GM12878 (cell line): Measurements from ENCODE around the gene PGAM2. TPM values are rescaled to one million over a fixed set of nuclear protein-coding genes. Genes with fewer than 3 reads are reported as not detected.
A peak's percentile ranks its signal among the peaks of the same experiment; 100 is the strongest.

Experiments
- ATAC-seq: fragments of 200-7000 bp; cut with Tn5 transposase; 3 replicates; pipeline ENCODE4 v1.9.1; 2020; ENCODE audit warnings: mild to moderate bottlenecking, moderate library complexity
- BruUV-seq: library from RNA; stranded (reverse); fragments of 400-500 nt; replicated peaks from 2 replicates; lab custom pipeline; 2021; lab: Mats Ljungman, UMichigan
- CTCF ChIA-PET: fragments of 300-600 bp; sonication (Branson Sonifier 250); formaldehyde crosslinking; extraction: SDS; loops from one replicate; lab custom pipeline; 2021; ENCODE audit warnings: inconsistent platforms; lab: Yijun Ruan, JAX
- POLR2A ChIA-PET: fragments of 350-600 bp; formaldehyde crosslinking; extraction: SDS; loops from one replicate; lab custom pipeline; 2021; ENCODE audit warnings: inconsistent platforms; lab: Charles Lee
- RAD21 ChIA-PET: fragments of 300-600 bp; sonication (Branson Sonifier 250); formaldehyde crosslinking; loops from one replicate; lab custom pipeline; 2023; ENCODE audit warnings: antibody characterized with exemption; ENCODE audit not compliant: unreplicated experiment; lab: Charles Lee
- SMC1A ChIA-PET: fragments of 300-600 bp; sonication (Branson Sonifier 250); formaldehyde crosslinking; loops from one replicate; lab custom pipeline; 2023; ENCODE audit not compliant: unreplicated experiment, uncharacterized antibody; lab: Charles Lee
- DNase-seq: peaks from one replicate; pipeline ENCODE4 v3.0.0-alpha.2; 2011; ENCODE audit warnings: low read depth, low spot score
- FAIRE-seq: peaks from 3 replicates; lab custom pipeline; 2011; peaks lifted over from hg19 to GRCh38; lab: Jason Lieb, UNC
- H2AFZ ChIP-seq: 2 replicates; pipeline ENCODE4 v1.6.0; 2011; ENCODE audit warnings: low read depth, low read length, control low read depth; ENCODE audit not compliant: control insufficient read depth
- H3K27ac ChIP-seq: 2 replicates; pipeline ENCODE4 v1.5.1; 2011; ENCODE audit warnings: control low read depth; ENCODE audit not compliant: control insufficient read depth, insufficient read depth
- H3K27me3 ChIP-seq, 2 experiments: replicated peaks in 1 of 2; 2 replicates each; pipeline versions ENCODE4 v1.6.0 to v1.6.1; 2011; ENCODE audit warnings: low read length in 1 of 2; ENCODE audit not compliant: control insufficient read depth in 2 of 2, insufficient read depth in 2 of 2
- H3K36me3 ChIP-seq, 2 experiments: 2 replicates each; pipeline ENCODE4 v1.5.1; 2011; ENCODE audit warnings: low read length in 1 of 2; ENCODE audit not compliant: control insufficient read depth in 2 of 2, insufficient read depth in 2 of 2
- H3K4me1 ChIP-seq: 2 replicates; pipeline ENCODE4 v1.6.1; 2011; ENCODE audit warnings: mild to moderate bottlenecking, low read length, moderate library complexity, mixed read lengths; ENCODE audit not compliant: control insufficient read depth, insufficient read depth
- H3K4me2 ChIP-seq: 2 replicates; pipeline ENCODE4 v1.6.0; 2011; ENCODE audit warnings: control low read depth; ENCODE audit not compliant: control insufficient read depth, insufficient read depth
- H3K4me3 ChIP-seq: fragments of 200-600 bp; sonication (generic); 2 replicates; pipeline ENCODE4 v1.5.1; 2016
- H3K79me2 ChIP-seq: 2 replicates; pipeline ENCODE4 v1.6.0; 2011; ENCODE audit warnings: low read length; ENCODE audit not compliant: control insufficient read depth, insufficient read depth
- H3K9ac ChIP-seq: 2 replicates; pipeline ENCODE4 v1.8.0; 2011; ENCODE audit warnings: low read length, control low read depth, mixed read lengths; ENCODE audit not compliant: control insufficient read depth, insufficient read depth
- H3K9me3 ChIP-seq: replicated peaks from 3 replicates; pipeline ENCODE4 v1.5.1; 2011; ENCODE audit warnings: mild to moderate bottlenecking, low read length; ENCODE audit not compliant: control insufficient read depth, insufficient read depth
- H4K20me1 ChIP-seq: 2 replicates; pipeline ENCODE4 v1.6.0; 2011; ENCODE audit not compliant: control insufficient read depth, insufficient read depth
- CREB1 ChIP-seq: IDR thresholded peaks from 2 replicates; pipeline ENCODE4 v1.6.1; 2012; ENCODE audit warnings: low read depth, mild to moderate bottlenecking, inconsistent platforms
- EED ChIP-seq: sonication (generic); IDR thresholded peaks from 2 replicates; pipeline ENCODE4 v1.6.1; 2016; ENCODE audit warnings: antibody characterized with exemption, low read depth
- EGR1 ChIP-seq, 2 experiments: IDR thresholded peaks; 1 replicate in 1 of 2; 2 replicates in 1 of 2; pipeline ENCODE4 v1.6.1; 2011 to 2012; ENCODE audit warnings: low read depth in 2 of 2, low read length in 2 of 2, borderline replicate concordance in 1 of 2, mild to moderate bottlenecking in 1 of 2, moderate library complexity in 1 of 2
- IRF4 ChIP-seq: IDR thresholded peaks from 2 replicates; pipeline ENCODE4 v1.6.1; 2011; ENCODE audit warnings: low read depth, low read length
- MXI1 ChIP-seq: fragments of 150-350 bp; IDR thresholded peaks from 2 replicates; pipeline ENCODE4 v1.6.1; 2011; ENCODE audit warnings: low read depth, mild to moderate bottlenecking, inconsistent platforms, low read length, improper control_type of control experiment
- NBN ChIP-seq: fragments of 450-650 bp; IDR thresholded peaks from 2 replicates; pipeline ENCODE4 v1.6.1; 2016
- NFXL1 ChIP-seq: fragments of 450-650 bp; IDR thresholded peaks from 2 replicates; pipeline ENCODE4 v1.6.1; 2017; ENCODE audit warnings: antibody characterized with exemption, mild to moderate bottlenecking, borderline replicate concordance
- POLR2A ChIP-seq: IDR thresholded peaks from 2 replicates; pipeline ENCODE4 v1.6.1; 2011; ENCODE audit warnings: low read depth, mild to moderate bottlenecking, low read length
- RBBP5 ChIP-seq: fragments of 200-600 bp; sonication (generic); conservative IDR thresholded peaks from 2 replicates; pipeline ENCODE4 v1.6.1; 2016
- RUNX3 ChIP-seq: IDR thresholded peaks from 2 replicates; pipeline ENCODE4 v1.6.1; 2012; ENCODE audit warnings: low read length, inconsistent platforms
- SIN3A ChIP-seq: IDR thresholded peaks from 2 replicates; pipeline ENCODE4 v1.6.1; 2012; ENCODE audit warnings: low read depth, low read length, improper control_type of control experiment
- SMARCA5 ChIP-seq: fragments of 450-650 bp; IDR thresholded peaks from 2 replicates; pipeline ENCODE4 v1.6.1; 2017; ENCODE audit warnings: mild to moderate bottlenecking
- ZBTB40 ChIP-seq: fragments of 450-650 bp; IDR thresholded peaks from 2 replicates; pipeline ENCODE4 v1.6.1; 2016; ENCODE audit warnings: mild to moderate bottlenecking, moderate library complexity, borderline replicate concordance
- ZSCAN29 ChIP-seq: fragments of 450-650 bp; IDR thresholded peaks from 2 replicates; pipeline ENCODE4 v1.6.1; 2017; ENCODE audit warnings: mild to moderate bottlenecking, moderate library complexity
- WGBS: methylation state at CpG from one replicate; pipeline ENCODE4 v1.1.6; 2016; ENCODE audit warnings: low lambda C conversion rate; ENCODE audit not compliant: insufficient replicate concordance, insufficient coverage; ENCODE audit errors: missing lambda C conversion rate; 5-methylcytosine and 5-hydroxymethylcytosine counted together
- in situ Hi-C: fragments of 300-500 bp; cut with MboI; formaldehyde crosslinking; loops from 9 replicates; pipeline ENCODE4 v1.14.3; 2018; ENCODE audit warnings: mixed read lengths
- intact Hi-C: fragments of 100-400 bp; cut with micrococcal nuclease; formaldehyde crosslinking; loops from one replicate; pipeline ENCODE4 v1.14.2; 2022; ENCODE audit not compliant: unreplicated experiment
- polyA plus RNA-seq, 11 experiments: library from polyadenylated mRNA; depleted of rRNA in 4 of 11; unstranded in 6 of 11; stranded (reverse) in 5 of 11; fragments of >200 nt; fragmentation: Nextera tagmentation in 4 of 11; fragmentation: Illumina TruSeq in 1 of 11; extraction: Ambion mirVana in 4 of 11; extraction: Trizol in 1 of 11; gene quantifications; 1 replicate in 1 of 11; 2 replicates in 10 of 11; pipeline versions ENCODE4 v1.2.1 to v1.2.3, GENCODE V29; 2011 to 2016; ENCODE audit warnings: inconsistent platforms in 2 of 11, missing spikeins in 2 of 11, low read depth in 1 of 11
- total RNA-seq, 4 experiments: library from RNA; depleted of rRNA in 3 of 4; stranded (reverse); fragments of >200 nt in 3 of 4; fragmentation: Illumina TruSeq in 1 of 4; extraction: Trizol in 1 of 4; gene quantifications; 2 replicates each; pipeline versions ENCODE4 v1.2.1 to v1.2.3, GENCODE V29; 2013 to 2021
- TF ChIP-seq, protein P1 (sequence below): fragments of 450-650 bp; IDR thresholded peaks from 2 replicates; pipeline ENCODE4 v1.6.1; 2017; ENCODE audit warnings: borderline replicate concordance
- TF ChIP-seq, protein P2 (sequence below): IDR thresholded peaks from 2 replicates; pipeline ENCODE4 v1.6.1; 2011; ENCODE audit warnings: borderline replicate concordance, low read depth, mild to moderate bottlenecking, moderate library complexity, low read length; ENCODE audit not compliant: insufficient read depth, poor library complexity, severe bottlenecking
- TF ChIP-seq, protein P3 (sequence below): fragments of 150-350 bp; IDR thresholded peaks from 2 replicates; pipeline ENCODE4 v1.6.1; 2014; ENCODE audit warnings: mild to moderate bottlenecking, low read depth, low read length

Gene PGAM2
- total and polyA plus RNA-seq, 10 of the 15 experiments (the other 5 are each of a cell fraction or from before 2014, with no cell fraction given): not detected

DNA sequence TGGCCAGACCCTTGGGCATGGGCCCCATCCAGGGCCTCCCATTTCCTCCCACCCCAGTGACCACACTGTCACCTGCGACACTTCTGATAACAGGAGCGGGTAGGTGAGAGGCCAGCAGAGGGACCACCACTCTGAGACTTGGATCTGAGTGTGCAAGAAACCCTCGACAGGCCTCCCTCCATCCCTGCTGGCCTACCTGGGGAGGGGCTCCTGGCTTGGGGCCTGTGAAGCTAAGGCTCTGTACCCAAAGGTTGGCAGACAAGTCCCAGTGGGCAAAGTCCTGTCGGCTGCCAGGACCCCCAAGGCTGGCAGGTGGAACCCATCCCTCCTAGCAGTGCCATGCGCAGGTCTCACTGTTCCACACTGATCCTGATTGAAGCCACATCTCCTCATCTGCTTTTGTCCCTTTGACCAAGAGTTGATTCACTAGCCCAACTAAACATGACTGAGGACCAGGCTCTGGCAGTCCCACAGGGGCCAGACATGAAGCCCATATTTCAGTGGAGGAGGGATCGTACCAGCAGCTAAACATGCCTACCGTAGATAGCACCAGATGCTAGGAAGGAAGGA, 1.2 kb upstream of the PGAM2 start:
- intact Hi-C loops (no loop called here), in situ Hi-C loops (no loop called here)
- H3K79me2 ChIP-seq: no peaks in the 10 kb centered on the region
- ChIA-PET RAD21 (no interaction called here), CTCF (interaction anchor here (1.2 kb wide), 1 partner anchor 130 kb away, joined by 3 read pairs; no protein-coding TSS in a partner anchor), POLR2A (interaction anchor here (0.8 to 1.4 kb wide), 2 partner anchors 15 to 130 kb away, joined by 3 read pairs; no protein-coding TSS in a partner anchor), SMC1A (no interaction called here)
- no peaks in the 10 kb centered on the region for H3K9me3 ChIP-seq
- no peaks in the 10 kb centered on the region for H4K20me1 ChIP-seq
- peaks cover 3 to 8% of the 10 kb centered on the region in 2 experiments; a peak in 3 of 4 replicates for H3K36me3 ChIP-seq
- H3K27ac ChIP-seq: no peak overlapping the region
- DNase-seq (no peak), FAIRE-seq (no peak), ATAC-seq (peak; percentile 6; the same call in 1 of the 3 replicates)
- H3K4me1 ChIP-seq: no peaks in the 10 kb centered on the region
- H3K27me3 ChIP-seq: no peaks in the 10 kb centered on the region
- no peak overlapping the region for H3K9ac ChIP-seq
- no peak overlapping the region for H2AFZ ChIP-seq
- H3K4me2 ChIP-seq: no peak overlapping the region
- no TSS peak for BruUV-seq
- no peak overlapping the region for H3K4me3 ChIP-seq
- WGBS: 39% methylated on average over 6 of the region's 7 CpGs
- TF ChIP-seq NFXL1 (no peak), EED (no peak), CREB1 (no peak; the same call in 1 of the 2 replicates), IRF4 (no peak), RBBP5 (no peak), ZSCAN29 (no peak), EGR1 (IDR thresholded peaks at IDR 0.05; ENCODE audit: borderline replicate concordance in 1 of 2, low read depth in 2 of 2, low read length in 2 of 2) (no peak), SMARCA5 (no peak), ZBTB40 (no peak), MXI1 (no peak), SIN3A (no peak), NBN (no peak), POLR2A (peak; percentile 66), RUNX3 (no peak)
- TF ChIP-seq, protein P1, sequence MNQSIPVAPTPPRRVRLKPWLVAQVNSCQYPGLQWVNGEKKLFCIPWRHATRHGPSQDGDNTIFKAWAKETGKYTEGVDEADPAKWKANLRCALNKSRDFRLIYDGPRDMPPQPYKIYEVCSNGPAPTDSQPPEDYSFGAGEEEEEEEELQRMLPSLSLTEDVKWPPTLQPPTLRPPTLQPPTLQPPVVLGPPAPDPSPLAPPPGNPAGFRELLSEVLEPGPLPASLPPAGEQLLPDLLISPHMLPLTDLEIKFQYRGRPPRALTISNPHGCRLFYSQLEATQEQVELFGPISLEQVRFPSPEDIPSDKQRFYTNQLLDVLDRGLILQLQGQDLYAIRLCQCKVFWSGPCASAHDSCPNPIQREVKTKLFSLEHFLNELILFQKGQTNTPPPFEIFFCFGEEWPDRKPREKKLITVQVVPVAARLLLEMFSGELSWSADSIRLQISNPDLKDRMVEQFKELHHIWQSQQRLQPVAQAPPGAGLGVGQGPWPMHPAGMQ: no peak
- TF ChIP-seq, protein P2, sequence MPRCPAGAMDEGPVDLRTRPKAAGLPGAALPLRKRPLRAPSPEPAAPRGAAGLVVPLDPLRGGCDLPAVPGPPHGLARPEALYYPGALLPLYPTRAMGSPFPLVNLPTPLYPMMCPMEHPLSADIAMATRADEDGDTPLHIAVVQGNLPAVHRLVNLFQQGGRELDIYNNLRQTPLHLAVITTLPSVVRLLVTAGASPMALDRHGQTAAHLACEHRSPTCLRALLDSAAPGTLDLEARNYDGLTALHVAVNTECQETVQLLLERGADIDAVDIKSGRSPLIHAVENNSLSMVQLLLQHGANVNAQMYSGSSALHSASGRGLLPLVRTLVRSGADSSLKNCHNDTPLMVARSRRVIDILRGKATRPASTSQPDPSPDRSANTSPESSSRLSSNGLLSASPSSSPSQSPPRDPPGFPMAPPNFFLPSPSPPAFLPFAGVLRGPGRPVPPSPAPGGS: peak; percentile 46
- TF ChIP-seq, protein P3, sequence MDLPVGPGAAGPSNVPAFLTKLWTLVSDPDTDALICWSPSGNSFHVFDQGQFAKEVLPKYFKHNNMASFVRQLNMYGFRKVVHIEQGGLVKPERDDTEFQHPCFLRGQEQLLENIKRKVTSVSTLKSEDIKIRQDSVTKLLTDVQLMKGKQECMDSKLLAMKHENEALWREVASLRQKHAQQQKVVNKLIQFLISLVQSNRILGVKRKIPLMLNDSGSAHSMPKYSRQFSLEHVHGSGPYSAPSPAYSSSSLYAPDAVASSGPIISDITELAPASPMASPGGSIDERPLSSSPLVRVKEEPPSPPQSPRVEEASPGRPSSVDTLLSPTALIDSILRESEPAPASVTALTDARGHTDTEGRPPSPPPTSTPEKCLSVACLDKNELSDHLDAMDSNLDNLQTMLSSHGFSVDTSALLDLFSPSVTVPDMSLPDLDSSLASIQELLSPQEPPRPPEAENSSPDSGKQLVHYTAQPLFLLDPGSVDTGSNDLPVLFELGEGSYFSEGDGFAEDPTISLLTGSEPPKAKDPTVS: no peak
